Measurements from ENCODE around the gene CHST10.

DNA sequence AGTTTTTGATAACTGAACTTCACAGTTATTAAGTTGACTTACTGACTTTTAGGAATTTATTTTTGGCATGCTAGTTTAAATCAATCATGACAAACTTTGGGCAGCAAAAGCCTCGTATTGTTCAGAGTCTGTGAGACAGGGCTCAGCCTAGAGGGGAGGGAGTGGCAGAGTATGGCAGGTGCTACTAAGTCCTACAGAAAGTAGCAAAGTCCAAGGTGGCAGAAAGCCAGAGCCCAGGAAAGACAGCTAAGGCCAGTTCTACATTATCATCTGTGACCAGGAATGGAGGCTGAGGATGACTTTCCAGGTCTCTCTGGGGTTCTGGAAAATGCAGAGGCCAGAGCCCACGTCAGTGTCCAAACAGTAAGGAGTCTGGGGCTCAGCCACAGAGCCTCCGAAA, 34.2 kb downstream of the CHST10 start:
- TF ChIP-seq, protein P1, sequence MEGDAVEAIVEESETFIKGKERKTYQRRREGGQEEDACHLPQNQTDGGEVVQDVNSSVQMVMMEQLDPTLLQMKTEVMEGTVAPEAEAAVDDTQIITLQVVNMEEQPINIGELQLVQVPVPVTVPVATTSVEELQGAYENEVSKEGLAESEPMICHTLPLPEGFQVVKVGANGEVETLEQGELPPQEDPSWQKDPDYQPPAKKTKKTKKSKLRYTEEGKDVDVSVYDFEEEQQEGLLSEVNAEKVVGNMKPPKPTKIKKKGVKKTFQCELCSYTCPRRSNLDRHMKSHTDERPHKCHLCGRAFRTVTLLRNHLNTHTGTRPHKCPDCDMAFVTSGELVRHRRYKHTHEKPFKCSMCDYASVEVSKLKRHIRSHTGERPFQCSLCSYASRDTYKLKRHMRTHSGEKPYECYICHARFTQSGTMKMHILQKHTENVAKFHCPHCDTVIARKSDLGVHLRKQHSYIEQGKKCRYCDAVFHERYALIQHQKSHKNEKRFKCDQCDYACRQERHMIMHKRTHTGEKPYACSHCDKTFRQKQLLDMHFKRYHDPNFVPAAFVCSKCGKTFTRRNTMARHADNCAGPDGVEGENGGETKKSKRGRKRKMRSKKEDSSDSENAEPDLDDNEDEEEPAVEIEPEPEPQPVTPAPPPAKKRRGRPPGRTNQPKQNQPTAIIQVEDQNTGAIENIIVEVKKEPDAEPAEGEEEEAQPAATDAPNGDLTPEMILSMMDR (IDR thresholded peaks at IDR 0.05): no peak
- no peak for TF ChIP-seq POLR2A (IDR thresholded peaks at IDR 0.05)
